ENCODE measurements around the gene ANKLE1. TPM values are rescaled to one million over a fixed set of nuclear protein-coding genes. Genes with fewer than 3 reads are reported as not detected.
A peak's percentile ranks its signal among the peaks of the same experiment; 100 is the strongest.

Gene ANKLE1
- total RNA-seq, 4 donors from 2014 or later: 0.30 to 2.5 (median 1.5) TPM

DNA sequence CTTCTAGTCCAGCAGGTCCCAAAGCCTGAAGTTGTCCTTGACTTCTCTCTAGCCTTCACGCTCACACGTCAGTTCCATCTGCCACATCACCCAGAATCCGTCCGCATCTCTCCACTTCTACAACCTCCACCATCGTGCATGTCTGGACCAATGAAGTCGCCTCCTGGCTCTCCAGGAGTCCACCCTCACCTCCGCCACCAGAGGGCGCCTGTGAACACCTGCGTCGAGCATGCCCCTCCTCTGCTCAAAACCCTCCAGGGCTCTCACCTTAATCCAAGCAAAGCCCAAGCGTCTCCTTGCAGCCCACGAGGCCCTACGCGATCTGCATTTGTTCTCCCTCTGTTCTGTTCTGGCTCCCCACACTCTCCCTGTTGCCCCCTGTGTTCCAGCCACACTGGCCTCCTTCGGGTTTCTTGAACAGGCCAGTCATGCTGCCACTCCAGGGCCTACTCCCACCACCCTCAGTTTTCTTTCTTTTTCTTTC, 20.8 kb upstream of the ANKLE1 start:
- no peak overlapping the region for H3K4me3 ChIP-seq
- DNase-seq (ENCODE audit: low spot score in 2 of 2): peak in 1 of 2 donors; percentile 88
- no peaks in the 10 kb centered on the region for H3K4me1 ChIP-seq
- H3K27me3 ChIP-seq: no peaks in the 10 kb centered on the region
- 16% methylated on average over 15 of the region's 15 CpGs for WGBS
- H3K27ac ChIP-seq: no peak overlapping the region
- TF ChIP-seq, protein P1, sequence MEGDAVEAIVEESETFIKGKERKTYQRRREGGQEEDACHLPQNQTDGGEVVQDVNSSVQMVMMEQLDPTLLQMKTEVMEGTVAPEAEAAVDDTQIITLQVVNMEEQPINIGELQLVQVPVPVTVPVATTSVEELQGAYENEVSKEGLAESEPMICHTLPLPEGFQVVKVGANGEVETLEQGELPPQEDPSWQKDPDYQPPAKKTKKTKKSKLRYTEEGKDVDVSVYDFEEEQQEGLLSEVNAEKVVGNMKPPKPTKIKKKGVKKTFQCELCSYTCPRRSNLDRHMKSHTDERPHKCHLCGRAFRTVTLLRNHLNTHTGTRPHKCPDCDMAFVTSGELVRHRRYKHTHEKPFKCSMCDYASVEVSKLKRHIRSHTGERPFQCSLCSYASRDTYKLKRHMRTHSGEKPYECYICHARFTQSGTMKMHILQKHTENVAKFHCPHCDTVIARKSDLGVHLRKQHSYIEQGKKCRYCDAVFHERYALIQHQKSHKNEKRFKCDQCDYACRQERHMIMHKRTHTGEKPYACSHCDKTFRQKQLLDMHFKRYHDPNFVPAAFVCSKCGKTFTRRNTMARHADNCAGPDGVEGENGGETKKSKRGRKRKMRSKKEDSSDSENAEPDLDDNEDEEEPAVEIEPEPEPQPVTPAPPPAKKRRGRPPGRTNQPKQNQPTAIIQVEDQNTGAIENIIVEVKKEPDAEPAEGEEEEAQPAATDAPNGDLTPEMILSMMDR (IDR thresholded peaks at IDR 0.05): peak; percentile 60 to 90
- TF ChIP-seq EP300 (IDR thresholded peaks at IDR 0.05) (no peak), POLR2AphosphoS5 (IDR thresholded peaks at IDR 0.05) (no peak), POLR2A (IDR thresholded peaks at IDR 0.05) (no peak)
- H3K9me3 ChIP-seq: no peaks in the 10 kb centered on the region
- no peaks in the 10 kb centered on the region for H3K36me3 ChIP-seq

DNA sequence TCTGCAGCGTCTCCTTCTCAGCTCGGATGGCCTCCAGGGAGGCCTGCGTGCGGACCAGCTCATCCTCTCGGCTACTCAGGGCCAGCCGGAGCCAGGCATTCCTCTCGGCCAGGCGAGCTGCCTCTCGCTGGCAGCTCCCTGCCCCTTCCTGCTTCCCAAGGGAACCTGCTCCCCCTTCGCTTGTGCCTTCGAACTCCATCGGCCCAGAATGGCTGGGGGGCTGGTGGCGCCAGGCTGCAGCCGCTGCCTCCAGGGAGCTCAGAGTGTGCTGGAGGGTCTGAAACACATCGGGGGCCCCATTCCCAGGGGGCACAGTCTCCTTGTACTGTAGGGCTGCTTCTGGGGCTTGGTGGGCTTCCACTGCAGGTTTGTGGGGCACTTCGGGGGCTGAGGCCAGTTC, 19.1 kb upstream of the ANKLE1 start:
- Histone ChIP-seq H3K27me3 (no peaks in the 10 kb centered on the region), H3K4me3 (no peak overlapping the region), H3K27ac (no peak overlapping the region), H3K36me3 (no peaks in the 10 kb centered on the region), H3K9me3 (no peaks in the 10 kb centered on the region), H3K4me1 (peaks cover 5% of the 10 kb centered on the region)
- WGBS: 51% methylated on average over 3 of the region's 16 CpGs
- TF ChIP-seq, protein P1 (IDR thresholded peaks at IDR 0.05): no peak
- TF ChIP-seq POLR2A (IDR thresholded peaks at IDR 0.05): no peak
- TF ChIP-seq EP300 (IDR thresholded peaks at IDR 0.05): no peak
- no peak for TF ChIP-seq POLR2AphosphoS5 (IDR thresholded peaks at IDR 0.05)
- no peak for DNase-seq (ENCODE audit: low spot score in 2 of 2)

DNA sequence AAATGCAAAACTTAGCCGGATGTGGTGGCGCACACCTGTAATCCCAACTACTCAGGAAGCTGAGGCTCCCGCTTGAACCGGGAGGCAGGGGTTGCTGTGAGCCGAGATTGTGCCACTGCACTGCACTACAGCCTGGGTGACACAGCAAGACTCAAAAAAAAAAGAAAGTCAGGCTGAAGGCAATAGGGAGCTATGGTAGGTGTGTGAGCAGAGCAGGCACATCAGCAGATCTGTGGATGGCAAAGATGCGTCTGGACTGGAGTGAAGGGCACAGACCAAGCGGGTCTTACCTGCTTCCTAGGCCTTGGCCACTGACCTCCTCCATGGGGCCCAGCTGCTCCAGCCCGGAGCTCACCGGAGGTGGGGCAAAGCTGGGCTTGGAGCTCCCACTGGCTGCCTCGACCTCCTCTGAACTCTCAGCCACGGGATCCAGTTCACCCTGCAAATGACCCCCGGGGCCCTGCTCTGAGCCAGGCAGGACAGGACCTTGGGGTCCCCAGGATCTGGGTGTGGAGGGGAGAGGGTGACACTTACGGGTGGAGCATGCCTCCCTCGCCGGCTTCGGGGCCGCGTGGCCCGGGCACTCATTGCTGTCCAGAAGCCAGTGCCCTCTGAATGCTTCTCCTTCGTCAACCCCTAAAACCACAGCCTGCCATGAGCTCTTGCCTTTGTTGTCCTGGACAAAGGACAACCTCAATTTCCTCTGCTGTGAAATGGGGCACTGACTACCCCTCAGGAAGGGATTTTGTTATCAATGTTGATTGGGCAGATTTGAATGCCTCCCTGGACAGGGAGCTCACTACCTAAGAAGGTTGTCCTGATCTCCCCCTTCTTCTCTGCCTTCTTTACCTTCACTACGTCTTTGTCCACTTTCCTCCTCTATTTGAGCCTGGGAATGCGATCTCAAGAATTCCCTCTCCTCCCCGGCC, 17.7 kb upstream of the ANKLE1 start:
- peak overlapping the region; percentile 26 for H3K4me3 ChIP-seq
- no peak for DNase-seq (ENCODE audit: low spot score in 2 of 2)
- WGBS: 73% methylated on average over 11 of the region's 23 CpGs
- no peaks in the 10 kb centered on the region for H3K36me3 ChIP-seq
- no peak overlapping the region for H3K27ac ChIP-seq
- no peaks in the 10 kb centered on the region for H3K27me3 ChIP-seq
- TF ChIP-seq POLR2A (IDR thresholded peaks at IDR 0.05): no peak
- no peak for TF ChIP-seq POLR2AphosphoS5 (IDR thresholded peaks at IDR 0.05)
- TF ChIP-seq, protein P1 (IDR thresholded peaks at IDR 0.05): no peak
- TF ChIP-seq EP300 (IDR thresholded peaks at IDR 0.05): no peak
- no peaks in the 10 kb centered on the region for H3K9me3 ChIP-seq
- H3K4me1 ChIP-seq: peaks cover 16% of the 10 kb centered on the region

DNA sequence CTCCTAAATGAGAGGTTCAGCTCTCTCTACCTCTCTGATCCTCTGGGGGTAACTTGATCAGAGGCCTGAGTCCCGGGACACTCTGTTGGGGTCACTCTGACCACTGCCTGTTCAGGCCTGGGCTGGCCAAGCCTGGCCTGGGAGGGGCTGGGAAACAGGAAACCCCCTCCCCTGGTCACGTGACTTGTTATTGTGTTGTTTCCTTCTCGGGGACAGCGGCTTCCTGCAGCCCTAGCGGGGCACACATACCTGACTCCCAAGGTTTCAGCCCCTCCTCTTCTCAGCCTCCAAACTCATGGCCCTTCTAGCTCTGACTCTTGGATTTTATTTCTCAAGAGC, 17.1 kb upstream of the ANKLE1 start, which contains the start of gene USHBP1:
TSS of gene USHBP1 (minus strand) at position 105 of the 339 bp plus-strand sequence. CDS start 446 bp downstream, outside the sequence.
- 40% methylated on average over 5 of the region's 5 CpGs for WGBS
- no peaks in the 10 kb centered on the region for H3K9me3 ChIP-seq
- no peaks in the 10 kb centered on the region for H3K27me3 ChIP-seq
- H3K27ac ChIP-seq: peak within 1 kb of the TSS; percentile 6
- peak within 1 kb of the TSS; percentile 26 for H3K4me3 ChIP-seq
- peaks cover 16% of the 10 kb centered on the region for H3K4me1 ChIP-seq
- H3K36me3 ChIP-seq: peaks cover 3% of the 10 kb centered on the region
- DNase-seq (ENCODE audit: low spot score in 2 of 2): no peak
- TF ChIP-seq POLR2AphosphoS5 (IDR thresholded peaks at IDR 0.05) (no peak), POLR2A (IDR thresholded peaks at IDR 0.05) (no peak)
- TF ChIP-seq, protein P1 (IDR thresholded peaks at IDR 0.05): no peak

DNA sequence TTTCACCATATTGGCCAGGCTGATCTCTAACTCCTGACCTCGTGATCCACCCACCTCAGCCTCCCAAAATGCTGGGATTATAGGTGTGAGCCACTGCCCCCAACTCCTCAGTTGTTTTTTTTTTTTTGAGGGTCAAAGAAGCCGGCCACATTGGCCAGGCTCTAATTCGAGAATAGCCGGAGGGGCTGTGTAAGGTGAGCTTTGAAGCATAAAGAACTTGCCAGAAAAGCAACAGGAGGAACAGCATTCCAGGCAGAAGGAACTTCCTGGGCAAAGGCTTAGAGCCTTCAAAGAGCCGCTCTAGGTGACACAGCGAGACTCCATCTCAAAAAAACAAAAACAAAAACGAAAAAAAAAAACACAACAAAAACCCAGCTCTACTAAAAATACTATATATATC, 15.7 kb upstream of the ANKLE1 start:
- TF ChIP-seq, protein P1 (IDR thresholded peaks at IDR 0.05): no peak
- TF ChIP-seq POLR2A (IDR thresholded peaks at IDR 0.05): no peak
- no peak for TF ChIP-seq EP300 (IDR thresholded peaks at IDR 0.05)
- TF ChIP-seq POLR2AphosphoS5 (IDR thresholded peaks at IDR 0.05): no peak
- H3K9me3 ChIP-seq: no peaks in the 10 kb centered on the region
- no peak overlapping the region for H3K4me3 ChIP-seq
- no peak for DNase-seq (ENCODE audit: low spot score in 2 of 2)
- 77% methylated on average over 7 of the region's 7 CpGs for WGBS
- peaks cover 12% of the 10 kb centered on the region for H3K36me3 ChIP-seq
- H3K27ac ChIP-seq: no peak overlapping the region
- no peaks in the 10 kb centered on the region for H3K27me3 ChIP-seq
- peaks cover 16% of the 10 kb centered on the region for H3K4me1 ChIP-seq

Data from suprapubic skin (tissue), 4 donors.